C4-2B (cell line): ENCODE results near the gene ST6GALNAC6.

ENCODE experiments used
- CTCF ChIP-seq: fragments of 450-650 bp; conservative IDR thresholded peaks from 2 replicates; pipeline ENCODE4 v1.5.1; 2017; ENCODE audit warnings: mild to moderate bottlenecking
- ZFX ChIP-seq: fragments of 450-650 bp; IDR thresholded peaks from 2 replicates; pipeline ENCODE4 v1.6.1; 2017

GRCh38 chr9:127896395-127897192 lies 2.8 kb downstream of the ST6GALNAC6 start:
- no peak for TF ChIP-seq CTCF
- no peak for TF ChIP-seq ZFX
